ENCODE data around the gene PRUNE1. TPM values are rescaled to one million over a fixed set of nuclear protein-coding genes. Genes with fewer than 3 reads are reported as not detected.

Gene PRUNE1
- total RNA-seq, 2 experiments from 2014 or later: 18.8 to 20.8 TPM

GRCh38 chr1:151060657-151061421 lies 52.6 kb downstream of the PRUNE1 start:
- ChIA-PET CTCF (ENCODE audit: unreplicated experiment) (interaction anchor here (1.3 to 1.7 kb wide), 2 partner anchors 11 to 96 kb away, joined by 4 to 6 read pairs; partner anchors contain the start of genes GABPB2 and TNFAIP8L2), POLR2A (interaction anchor here (0.5 to 2.7 kb wide), 6 partner anchors 9 to 151 kb away, joined by 3 to 8 read pairs (median 4); partner anchors contain the start of gene BNIPL)
- H2AFZ ChIP-seq (ENCODE audit: low read length): peak overlapping the region; percentile 77
- peaks cover 61% of the 10 kb centered on the region for H3K79me2 ChIP-seq (ENCODE audit: insufficient read depth, low read depth, low read length)
- H3K27ac ChIP-seq (ENCODE audit: low read depth, low read length, poor library complexity, severe bottlenecking): peak overlapping the region; percentile 68
- H3K9me3 ChIP-seq (ENCODE audit: low read length): no peaks in the 10 kb centered on the region
- peak overlapping the region; percentile 85 for H3K4me2 ChIP-seq (ENCODE audit: low read length)
- peaks cover 38% of the 10 kb centered on the region for H3K4me1 ChIP-seq (ENCODE audit: insufficient read depth, low read length, poor library complexity, severe bottlenecking)
- H3K4me3 ChIP-seq (ENCODE audit: low read depth, low read length, poor library complexity, severe bottlenecking): peak overlapping the region; percentile 92
- no peak for DNase-seq (ENCODE audit: low spot score)
- H3K9me2 ChIP-seq (ENCODE audit: insufficient read depth, low read length): no peaks in the 10 kb centered on the region
- H3K36me3 ChIP-seq (ENCODE audit: insufficient read depth, low read length): peaks cover 32% of the 10 kb centered on the region
- intact Hi-C loops (cut with micrococcal nuclease; ENCODE audit: unreplicated experiment): no loop called here
- peaks cover 14% of the 10 kb centered on the region; the same call in 1 of the 2 replicates for H4K20me1 ChIP-seq (ENCODE audit: insufficient read depth, low read length)
- TF ChIP-seq EZH2phosphoT487 (IDR thresholded peaks at IDR 0.05; ENCODE audit: borderline replicate concordance, low read depth, low read length) (no peak), CTCF (conservative IDR thresholded peaks at IDR 0.05; ENCODE audit: low read length) (no peak)
- TSS peak; percentile 73 for BruUV-seq (replicated peaks)

GRCh38 chr1:151061704-151062103 lies 53.5 kb downstream of the PRUNE1 start:
- BruUV-seq (replicated peaks): no TSS peak

More at GRCh38 chr1:151061704-151062103, 53.5 kb downstream of the PRUNE1 start:
- intact Hi-C loops (cut with micrococcal nuclease; ENCODE audit: unreplicated experiment): no loop called here
- no peaks in the 10 kb centered on the region for H3K9me2 ChIP-seq (ENCODE audit: insufficient read depth, low read length)
- ChIA-PET POLR2A (interaction anchor here (0.6 to 2.7 kb wide), 5 partner anchors 8 to 517 kb away, joined by 3 to 8 read pairs (median 5); partner anchors contain the start of genes MINDY1 and TNFAIP8L2), CTCF (ENCODE audit: unreplicated experiment) (interaction anchor here (1.7 kb wide), 1 partner anchor 10 kb away, joined by 6 read pairs; the partner anchor contains the start of gene GABPB2)
- H4K20me1 ChIP-seq (ENCODE audit: insufficient read depth, low read length): peaks cover 10% of the 10 kb centered on the region; the same call in 1 of the 2 replicates
- no peak overlapping the region for H2AFZ ChIP-seq (ENCODE audit: low read length)
- H3K36me3 ChIP-seq (ENCODE audit: insufficient read depth, low read length): peaks cover 30% of the 10 kb centered on the region
- H3K4me3 ChIP-seq (ENCODE audit: low read depth, low read length, poor library complexity, severe bottlenecking): peak overlapping the region; percentile 92
- TF ChIP-seq EZH2phosphoT487 (IDR thresholded peaks at IDR 0.05; ENCODE audit: borderline replicate concordance, low read depth, low read length): no peak
- no peak for TF ChIP-seq CTCF (conservative IDR thresholded peaks at IDR 0.05; ENCODE audit: low read length)
- H3K4me2 ChIP-seq (ENCODE audit: low read length): peak overlapping the region; percentile 85
- DNase-seq (ENCODE audit: low spot score): no peak
- no peaks in the 10 kb centered on the region for H3K9me3 ChIP-seq (ENCODE audit: low read length)
- H3K79me2 ChIP-seq (ENCODE audit: insufficient read depth, low read depth, low read length): peaks cover 53% of the 10 kb centered on the region
- H3K27ac ChIP-seq (ENCODE audit: low read depth, low read length, poor library complexity, severe bottlenecking): peak overlapping the region; percentile 68
- peaks cover 29% of the 10 kb centered on the region for H3K4me1 ChIP-seq (ENCODE audit: insufficient read depth, low read length, poor library complexity, severe bottlenecking)

Data from OCI-LY7 (cell line).